HEK293T (cell line): Measurements from ENCODE around the gene SLC44A3.

Experiments
- CTCF ChIA-PET: fragments of 350-600 bp; formaldehyde crosslinking; extraction: SDS; loops from one replicate; lab custom pipeline; 2021; ENCODE audit warnings: antibody characterized with exemption, inconsistent platforms; lab: Yijun Ruan, JAX
- POLR2A ChIA-PET: fragments of 350-600 bp; formaldehyde crosslinking; extraction: SDS; loops from one replicate; lab custom pipeline; 2020; ENCODE audit warnings: antibody characterized with exemption, inconsistent platforms; lab: Yijun Ruan, JAX
- DNase-seq: peaks from one replicate; pipeline ENCODE4 v3.0.0; 2012; ENCODE audit warnings: mixed read lengths; ENCODE audit errors: extremely low spot score
- ARNT ChIP-seq: fragments of 450-650 bp; IDR thresholded peaks from 2 replicates; pipeline ENCODE4 v1.6.1; 2017; ENCODE audit warnings: mild to moderate bottlenecking
- BHLHE40 ChIP-seq: fragments of 450-650 bp; IDR thresholded peaks from 2 replicates; pipeline ENCODE4 v1.6.1; 2016; ENCODE audit warnings: mild to moderate bottlenecking, moderate library complexity, borderline replicate concordance
- CTBP1 ChIP-seq: fragments of 450-650 bp; IDR thresholded peaks from 2 replicates; pipeline ENCODE4 v1.6.1; 2016; ENCODE audit warnings: borderline replicate concordance
- ELF4 ChIP-seq: fragments of 450-650 bp; IDR thresholded peaks from 2 replicates; pipeline ENCODE4 v1.6.1; 2017; ENCODE audit warnings: antibody characterized with exemption
- FOXA1 ChIP-seq: fragments of 450-650 bp; IDR thresholded peaks from 2 replicates; pipeline ENCODE4 v1.6.1; 2016; ENCODE audit warnings: mild to moderate bottlenecking
- FOXK2 ChIP-seq: fragments of 450-650 bp; IDR thresholded peaks from 2 replicates; pipeline ENCODE4 v1.6.1; 2016; ENCODE audit warnings: mild to moderate bottlenecking
- FOXM1 ChIP-seq: fragments of 450-650 bp; IDR thresholded peaks from 2 replicates; pipeline ENCODE4 v1.6.1; 2017; ENCODE audit warnings: mild to moderate bottlenecking, borderline replicate concordance
- HDGF ChIP-seq: fragments of 450-650 bp; IDR thresholded peaks from 2 replicates; pipeline ENCODE4 v1.6.1; 2017; ENCODE audit warnings: antibody characterized with exemption, borderline replicate concordance
- L3MBTL2 ChIP-seq: fragments of 450-650 bp; conservative IDR thresholded peaks from 2 replicates; pipeline ENCODE4 v1.6.1; 2016; ENCODE audit warnings: mild to moderate bottlenecking
- LEF1 ChIP-seq: fragments of 450-650 bp; IDR thresholded peaks from 2 replicates; pipeline ENCODE4 v1.6.1; 2017; ENCODE audit warnings: mild to moderate bottlenecking, borderline replicate concordance
- NFRKB ChIP-seq: fragments of 450-650 bp; IDR thresholded peaks from 2 replicates; pipeline ENCODE4 v1.6.1; 2016; ENCODE audit warnings: mild to moderate bottlenecking, moderate library complexity
- SP1 ChIP-seq: fragments of 450-650 bp; IDR thresholded peaks from 2 replicates; pipeline ENCODE4 v1.6.1; 2017
- SUZ12 ChIP-seq: fragments of 450-650 bp; IDR thresholded peaks from 2 replicates; pipeline ENCODE4 v1.6.1; 2016; ENCODE audit warnings: mild to moderate bottlenecking
- TARDBP ChIP-seq: fragments of 450-650 bp; IDR thresholded peaks from 2 replicates; pipeline ENCODE4 v1.6.1; 2016
- ZNF384 ChIP-seq: fragments of 450-650 bp; IDR thresholded peaks from 2 replicates; pipeline ENCODE4 v1.6.1; 2016
- TF ChIP-seq, protein P1 (sequence below): fragments of 450-650 bp; IDR thresholded peaks from 2 replicates; pipeline ENCODE4 v1.6.1; 2016

The SLC44A3 gene

DNA sequence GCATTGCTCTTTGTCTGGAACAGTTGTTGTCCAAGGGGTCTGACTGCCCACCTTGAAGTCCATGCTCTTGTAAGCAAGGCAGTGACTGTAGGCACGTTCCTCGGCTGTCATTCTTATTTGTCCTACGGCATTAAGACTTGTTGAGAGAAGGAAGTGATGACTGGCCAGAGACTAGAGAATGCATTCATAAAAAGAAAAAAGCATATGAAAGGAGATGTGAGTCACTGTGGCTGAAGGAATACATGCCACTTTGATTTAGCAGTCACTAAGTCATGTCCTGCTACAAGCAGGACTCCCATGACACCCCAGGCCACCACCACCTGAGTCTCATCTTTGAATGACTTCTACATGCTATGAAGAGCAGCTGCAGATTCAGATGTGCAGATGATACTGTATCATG is 56.2 kb downstream of the SLC44A3 start:
- no peak for TF ChIP-seq BHLHE40
- no peak for TF ChIP-seq FOXM1
- TF ChIP-seq HDGF = no peak
- TF ChIP-seq TARDBP = no peak
- TF ChIP-seq SP1 = no peak
- TF ChIP-seq, protein P1, sequence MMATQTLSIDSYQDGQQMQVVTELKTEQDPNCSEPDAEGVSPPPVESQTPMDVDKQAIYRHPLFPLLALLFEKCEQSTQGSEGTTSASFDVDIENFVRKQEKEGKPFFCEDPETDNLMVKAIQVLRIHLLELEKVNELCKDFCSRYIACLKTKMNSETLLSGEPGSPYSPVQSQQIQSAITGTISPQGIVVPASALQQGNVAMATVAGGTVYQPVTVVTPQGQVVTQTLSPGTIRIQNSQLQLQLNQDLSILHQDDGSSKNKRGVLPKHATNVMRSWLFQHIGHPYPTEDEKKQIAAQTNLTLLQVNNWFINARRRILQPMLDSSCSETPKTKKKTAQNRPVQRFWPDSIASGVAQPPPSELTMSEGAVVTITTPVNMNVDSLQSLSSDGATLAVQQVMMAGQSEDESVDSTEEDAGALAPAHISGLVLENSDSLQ = no peak
- no peak for TF ChIP-seq L3MBTL2
- TF ChIP-seq FOXA1 = no peak
- no peak for TF ChIP-seq SUZ12
- TF ChIP-seq FOXK2 = no peak
- no peak for TF ChIP-seq CTBP1
- TF ChIP-seq NFRKB = no peak
- TF ChIP-seq LEF1 = no peak
- no peak for TF ChIP-seq ZNF384
- TF ChIP-seq ARNT = no peak
- no peak for DNase-seq
- POLR2A ChIA-PET = no interaction called here
- CTCF ChIA-PET = no interaction called here

DNA sequence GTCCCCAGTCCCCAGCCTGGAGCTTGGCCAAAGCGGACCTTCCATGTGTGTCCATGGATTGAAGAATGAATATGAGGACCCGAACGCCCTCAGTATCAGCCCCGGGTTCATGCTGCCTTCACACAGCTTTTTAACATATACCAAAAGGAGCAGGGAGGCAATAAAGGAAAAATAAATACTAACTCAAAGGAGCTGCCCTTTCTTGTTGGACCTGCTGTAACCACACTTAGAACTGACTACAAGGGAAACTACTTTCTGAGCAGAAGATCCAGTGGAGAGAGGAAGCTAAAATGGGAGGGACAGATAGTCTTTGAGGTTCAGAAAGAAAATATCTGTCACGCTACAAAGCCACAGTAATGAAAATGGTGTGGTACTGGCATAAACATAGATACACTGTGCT is 58.2 kb downstream of the SLC44A3 start:
- ChIA-PET CTCF (no interaction called here), POLR2A (no interaction called here)
- DNase-seq = no peak
- TF ChIP-seq NFRKB (no peak), L3MBTL2 (no peak), SUZ12 (no peak), LEF1 (no peak), ARNT (no peak), FOXA1 (no peak), FOXM1 (no peak), CTBP1 (no peak)

DNA sequence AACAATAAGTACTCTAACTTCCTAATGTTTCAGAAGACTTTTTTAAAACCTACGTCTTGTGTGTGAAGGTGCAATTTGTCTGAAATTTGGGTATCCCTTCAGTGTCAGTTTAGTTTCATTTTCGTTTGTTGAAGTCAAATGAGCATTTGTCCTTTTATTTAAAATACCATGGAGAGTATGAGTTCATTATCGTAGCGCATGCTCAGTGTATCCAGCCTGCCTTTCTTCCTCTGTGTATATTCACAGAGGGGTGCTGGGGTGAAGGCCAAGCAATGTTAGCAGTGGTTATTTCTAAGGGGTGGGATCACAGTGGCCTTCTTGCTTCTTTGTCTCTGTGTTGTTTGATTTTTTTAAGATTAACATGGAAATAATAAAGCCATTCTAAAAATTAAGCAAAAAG is 63.5 kb downstream of the SLC44A3 start:
- CTCF ChIA-PET = no interaction called here
- DNase-seq = no peak
- POLR2A ChIA-PET = no interaction called here
- TF ChIP-seq SP1 = no peak
- TF ChIP-seq BHLHE40 = no peak
- TF ChIP-seq LEF1 = no peak
- no peak for TF ChIP-seq ARNT
- TF ChIP-seq FOXM1 = no peak

DNA sequence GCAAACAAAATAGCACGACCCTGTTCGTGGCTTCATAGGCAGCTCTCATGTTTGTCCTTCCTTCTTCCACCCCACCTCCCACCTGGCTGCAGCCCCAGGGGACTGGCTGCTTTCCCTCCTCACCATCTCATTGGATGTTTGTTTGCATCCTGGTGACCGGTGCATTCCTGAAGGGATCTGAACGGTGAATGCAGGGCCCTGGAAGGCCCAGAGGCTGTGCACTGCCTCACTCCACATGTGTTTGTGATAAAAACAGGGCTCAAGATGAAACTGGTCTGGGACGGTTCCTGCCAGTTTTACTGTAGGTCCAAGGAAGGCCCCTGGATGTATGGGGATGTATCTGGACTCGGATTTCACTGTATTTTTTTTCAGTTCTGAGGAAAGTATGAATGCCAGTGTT is 63.9 kb downstream of the SLC44A3 start:
- TF ChIP-seq CTBP1 = no peak
- no peak for TF ChIP-seq NFRKB
- TF ChIP-seq L3MBTL2 = no peak
- no peak for TF ChIP-seq TARDBP
- CTCF ChIA-PET = interaction anchor here (0.6 kb wide), 1 partner anchor 31 kb away, joined by 4 read pairs; no protein-coding TSS in a partner anchor
- POLR2A ChIA-PET = no interaction called here
- no peak for DNase-seq

DNA sequence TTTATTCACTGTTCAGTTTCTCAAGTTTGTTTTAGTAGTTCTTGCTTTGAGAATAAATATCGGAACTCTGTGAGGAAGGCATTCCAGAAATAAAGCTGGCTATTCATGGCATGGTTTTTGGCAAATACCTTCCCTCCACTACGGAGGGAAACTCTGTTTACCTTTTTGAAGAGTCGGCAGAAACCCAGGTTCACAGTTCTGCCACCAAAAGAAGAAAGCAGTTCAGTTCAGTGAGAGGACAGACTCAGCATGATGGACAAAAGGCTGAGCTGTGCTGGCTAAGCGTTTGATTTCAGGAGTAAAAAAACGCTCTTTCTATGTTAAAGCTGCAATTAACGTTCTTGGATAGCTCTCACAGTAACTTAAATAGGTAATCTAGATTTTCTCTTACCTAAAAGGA is 64.3 kb downstream of the SLC44A3 start:
- ChIA-PET POLR2A (no interaction called here), CTCF (interaction anchor here (0.6 to 0.7 kb wide), 3 partner anchors 31 to 156 kb away, joined by 3 to 4 read pairs (median 3); no protein-coding TSS in a partner anchor)
- DNase-seq = no peak
- TF ChIP-seq TARDBP = no peak
- no peak for TF ChIP-seq SUZ12
- TF ChIP-seq BHLHE40 = no peak
- no peak for TF ChIP-seq ARNT
- TF ChIP-seq HDGF = no peak
- no peak for TF ChIP-seq ZNF384
- no peak for TF ChIP-seq ELF4
- TF ChIP-seq NFRKB = no peak
- TF ChIP-seq FOXA1 = no peak
- TF ChIP-seq, protein P1 = no peak
- TF ChIP-seq SP1 = no peak
- TF ChIP-seq FOXK2 = no peak

DNA sequence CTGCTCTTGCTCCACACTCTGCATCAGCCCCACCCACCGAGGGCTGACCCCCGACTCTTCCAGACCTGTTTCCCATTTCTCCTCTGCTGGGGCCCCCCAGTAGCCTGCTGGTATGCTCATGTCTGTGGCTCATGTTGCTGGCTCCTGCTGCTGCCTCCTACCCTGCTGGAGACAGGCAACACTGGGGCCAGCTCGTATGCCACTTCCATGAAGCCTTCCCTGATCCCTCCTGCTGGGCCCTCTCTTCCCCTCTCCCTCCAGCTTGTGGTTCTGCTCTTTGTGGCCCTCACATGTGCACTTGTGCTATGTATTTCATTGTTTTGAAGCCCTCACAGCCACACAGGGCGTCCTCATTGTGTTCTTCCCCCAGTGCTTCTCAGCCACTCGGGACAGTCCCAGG is 66.2 kb downstream of the SLC44A3 start:
- CTCF ChIA-PET = no interaction called here
- POLR2A ChIA-PET = no interaction called here
- no peak for DNase-seq
- TF ChIP-seq FOXA1 (no peak), CTBP1 (no peak), FOXK2 (no peak), ARNT (no peak), TARDBP (no peak), BHLHE40 (no peak), ZNF384 (no peak), FOXM1 (no peak), LEF1 (no peak), ELF4 (no peak)
- TF ChIP-seq, protein P1 = no peak

DNA sequence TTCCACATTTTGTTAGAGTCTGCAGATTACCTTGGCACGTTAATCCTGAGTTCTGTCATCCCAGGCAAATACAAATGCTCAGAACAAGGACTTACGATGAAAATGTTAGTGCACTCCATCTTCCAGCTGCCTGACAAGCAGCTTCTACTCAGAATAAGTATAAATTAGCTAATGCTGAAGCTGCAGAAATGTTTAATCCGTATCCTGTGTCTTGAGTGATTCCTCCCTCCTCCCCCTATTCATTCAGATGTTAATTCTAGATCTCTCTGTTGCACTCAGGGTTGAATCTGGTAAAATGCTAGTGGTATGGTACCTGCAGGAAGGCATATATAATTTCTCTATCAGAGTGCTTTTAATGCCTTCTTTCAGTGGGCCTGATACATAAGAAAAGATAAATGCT is 66.9 kb downstream of the SLC44A3 start:
- ChIA-PET CTCF (no interaction called here), POLR2A (no interaction called here)
- no peak for DNase-seq
- TF ChIP-seq SUZ12 (no peak), ELF4 (no peak), CTBP1 (no peak), FOXA1 (no peak), LEF1 (no peak), FOXM1 (no peak), ARNT (no peak)
